Stimulated activated CD8-positive, alpha-beta memory T cell treated with anti-CD3 and anti-CD28 coated beads, Interleukin-7, amount 100 ng/mL, for 1 hour (primary cell): ENCODE measurements around the gene LMOD2.
"Not testable (repeated sequence)": the region's sequence is repeated elsewhere in the genome, so short reads cannot be mapped to it uniquely, and the experiment has no call there.

Source experiments
- DNase-seq, 2 donors: peaks; one replicate each; pipeline ENCODE4 v3.0.0-alpha.2; 2020; ENCODE audit warnings: low read depth in 2 of 2

LMOD2 gene, protein sequence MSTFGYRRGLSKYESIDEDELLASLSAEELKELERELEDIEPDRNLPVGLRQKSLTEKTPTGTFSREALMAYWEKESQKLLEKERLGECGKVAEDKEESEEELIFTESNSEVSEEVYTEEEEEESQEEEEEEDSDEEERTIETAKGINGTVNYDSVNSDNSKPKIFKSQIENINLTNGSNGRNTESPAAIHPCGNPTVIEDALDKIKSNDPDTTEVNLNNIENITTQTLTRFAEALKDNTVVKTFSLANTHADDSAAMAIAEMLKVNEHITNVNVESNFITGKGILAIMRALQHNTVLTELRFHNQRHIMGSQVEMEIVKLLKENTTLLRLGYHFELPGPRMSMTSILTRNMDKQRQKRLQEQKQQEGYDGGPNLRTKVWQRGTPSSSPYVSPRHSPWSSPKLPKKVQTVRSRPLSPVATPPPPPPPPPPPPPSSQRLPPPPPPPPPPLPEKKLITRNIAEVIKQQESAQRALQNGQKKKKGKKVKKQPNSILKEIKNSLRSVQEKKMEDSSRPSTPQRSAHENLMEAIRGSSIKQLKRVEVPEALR

DNA sequence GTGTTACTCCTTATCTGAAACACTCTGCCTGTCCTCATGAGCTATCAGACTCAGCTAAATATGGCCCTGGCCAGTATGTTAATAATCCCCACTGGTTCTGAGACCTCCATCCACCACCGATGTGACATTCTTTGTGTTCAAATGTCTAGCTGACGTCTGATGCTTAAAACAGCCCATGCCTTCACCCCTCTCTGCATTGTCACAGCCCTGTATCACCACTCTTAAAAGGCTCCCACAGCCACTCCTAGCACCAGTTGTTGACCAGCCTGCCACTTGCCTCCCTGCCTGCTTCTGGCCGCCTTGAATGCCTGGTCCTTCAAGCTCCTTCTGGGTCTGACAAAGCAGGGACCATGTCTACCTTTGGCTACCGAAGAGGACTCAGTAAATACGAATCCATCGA is at the start of gene LMOD2:
Gene LMOD2, plus strand, starts transcription at position 253 of the 400 bp plus-strand sequence. Its CDS starts 98 bp downstream, at position 351.
- no peak for DNase-seq

DNA sequence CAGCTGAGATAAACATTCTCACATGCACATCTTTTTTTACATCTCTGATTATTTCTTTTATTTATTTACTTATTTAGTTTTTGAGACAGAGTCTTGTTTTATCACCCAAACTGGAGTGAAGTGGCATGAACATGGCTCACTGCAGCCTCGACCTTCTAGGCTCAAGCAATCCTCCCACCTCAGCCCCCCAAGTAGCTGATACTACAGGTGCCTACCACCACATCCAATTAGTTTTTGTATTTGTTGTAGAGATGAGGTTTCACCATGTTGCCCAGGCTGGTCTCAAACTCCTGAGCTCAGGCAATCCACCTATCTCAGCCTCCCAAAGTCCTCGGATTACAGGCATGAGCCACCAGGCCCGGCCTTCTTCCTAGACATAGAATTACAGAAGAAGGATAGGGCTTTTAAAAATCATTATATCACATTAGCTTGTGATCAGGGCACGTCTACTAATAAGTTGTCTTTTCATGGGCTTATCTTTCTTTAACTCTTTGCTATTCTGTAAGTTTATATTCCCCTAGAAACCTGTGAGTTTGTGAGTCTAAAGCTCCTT is 48.2 kb upstream of the LMOD2 start:
- DNase-seq, result no peak

DNA sequence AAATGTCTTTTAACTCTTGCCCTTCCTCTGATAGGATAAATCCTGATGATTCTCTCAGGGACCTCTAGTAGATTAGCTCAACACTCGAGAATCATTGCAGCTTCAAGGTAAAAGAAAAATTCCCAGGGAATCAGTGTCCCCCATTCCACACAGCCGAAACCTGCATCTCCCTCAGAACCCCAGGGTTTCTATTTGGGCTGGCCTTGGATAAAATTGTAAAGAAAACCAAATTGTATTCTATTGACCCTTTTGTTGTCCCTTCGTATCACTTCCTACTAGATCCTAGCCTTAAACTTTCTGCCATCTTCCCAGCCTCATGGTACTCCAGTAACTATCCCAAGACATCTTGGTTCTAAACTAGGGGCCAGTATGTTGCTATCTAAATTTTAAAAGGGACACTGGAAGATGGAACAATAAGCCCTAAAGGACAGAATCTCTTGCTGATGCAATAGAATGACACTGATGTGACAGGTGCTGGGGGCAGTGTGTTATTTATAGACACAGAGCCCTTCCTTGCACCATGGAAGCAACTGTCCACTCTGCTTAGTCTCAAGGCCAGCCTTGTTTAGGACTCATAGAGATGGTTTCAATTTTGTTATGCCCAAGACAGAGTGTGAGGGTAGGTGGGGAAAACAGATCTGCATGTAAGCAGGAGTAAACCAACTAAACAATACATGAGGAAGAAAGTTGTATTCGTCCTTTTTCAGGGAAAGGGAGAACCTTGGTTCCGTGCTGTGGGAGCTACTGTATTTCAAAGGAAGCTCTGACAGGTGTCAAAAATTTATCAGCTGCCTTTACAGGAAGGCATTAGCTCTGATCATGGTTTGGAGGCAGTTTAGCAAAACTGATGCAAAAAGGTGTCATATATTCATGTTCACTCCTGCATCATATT is 46.4 kb upstream of the LMOD2 start:
- DNase-seq, result no peak

DNA sequence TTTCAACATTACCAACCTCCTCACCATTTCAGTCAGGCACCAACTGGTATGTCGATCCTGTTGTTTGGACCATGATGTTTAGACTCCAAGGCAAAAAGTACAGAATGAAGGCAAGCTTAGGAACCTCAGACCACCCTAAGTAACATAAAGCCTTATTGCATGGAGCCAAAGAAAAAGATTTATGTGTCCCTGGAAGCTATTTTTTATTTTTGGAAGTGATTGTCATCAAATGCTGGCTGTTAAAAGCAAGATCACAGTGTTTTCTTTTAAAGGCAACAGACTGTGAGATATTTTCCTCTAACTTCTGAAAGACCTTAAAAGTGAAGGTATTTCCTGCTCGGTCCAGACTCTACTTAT is 45.8 kb upstream of the LMOD2 start:
- DNase-seq, result no peak

DNA sequence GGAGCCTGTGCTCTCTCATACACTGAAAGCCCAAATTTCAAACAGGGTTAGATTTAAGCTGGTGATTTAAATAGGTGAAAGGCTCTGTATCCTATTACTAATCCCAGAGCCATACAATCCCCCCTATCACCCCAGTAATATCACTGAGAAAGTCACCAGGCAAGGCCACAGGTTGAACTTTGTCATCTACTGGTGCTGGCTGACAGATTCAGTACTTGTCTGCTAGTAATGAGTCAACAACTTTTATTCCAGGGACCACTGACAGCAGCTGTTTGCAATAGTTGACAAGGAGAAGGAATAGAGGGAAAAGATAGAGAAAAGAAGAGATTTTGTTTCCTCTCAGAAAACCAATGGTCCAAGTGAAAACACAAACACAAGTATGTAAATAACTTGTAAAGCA is 43.6 kb upstream of the LMOD2 start:
- no peak for DNase-seq

DNA sequence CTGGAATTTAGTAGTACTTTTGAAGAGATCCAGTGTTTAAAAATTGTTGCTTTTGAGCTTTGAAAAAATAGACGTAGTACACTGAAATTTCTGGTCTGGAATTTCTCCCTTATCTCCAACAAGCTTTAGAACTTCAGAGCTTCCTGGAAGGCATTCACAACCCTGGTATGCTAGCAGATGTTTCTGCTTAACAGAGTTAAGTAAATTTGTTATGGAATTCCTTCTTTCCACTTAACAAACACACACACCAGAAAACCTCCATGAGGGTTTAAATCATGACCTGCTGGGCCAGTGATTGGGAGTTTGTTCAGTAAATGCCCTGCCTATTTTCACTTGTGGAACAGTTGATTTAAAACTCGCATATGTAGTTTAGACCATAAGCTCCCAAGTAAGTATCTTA is 40.3 kb upstream of the LMOD2 start:
- no peak for DNase-seq

DNA sequence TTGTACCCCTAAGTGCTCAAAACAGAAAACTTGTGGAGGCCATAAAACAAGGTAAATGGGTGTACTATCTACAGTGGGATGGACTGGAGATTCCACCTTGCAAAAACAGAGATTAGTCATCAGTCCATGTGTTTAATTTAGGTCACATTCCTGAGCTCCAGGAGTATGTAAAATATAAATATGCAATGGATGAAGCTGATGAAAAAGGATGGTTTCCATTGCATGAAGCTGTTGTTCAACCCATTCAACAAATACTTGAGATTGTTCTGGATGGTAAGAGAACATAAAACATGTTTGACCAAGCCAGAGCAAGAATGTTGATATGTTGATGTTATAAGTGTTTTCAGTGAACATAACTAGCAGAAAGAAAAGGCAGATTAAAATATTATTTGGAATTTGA is 39.4 kb upstream of the LMOD2 start:
- DNase-seq, result no peak

DNA sequence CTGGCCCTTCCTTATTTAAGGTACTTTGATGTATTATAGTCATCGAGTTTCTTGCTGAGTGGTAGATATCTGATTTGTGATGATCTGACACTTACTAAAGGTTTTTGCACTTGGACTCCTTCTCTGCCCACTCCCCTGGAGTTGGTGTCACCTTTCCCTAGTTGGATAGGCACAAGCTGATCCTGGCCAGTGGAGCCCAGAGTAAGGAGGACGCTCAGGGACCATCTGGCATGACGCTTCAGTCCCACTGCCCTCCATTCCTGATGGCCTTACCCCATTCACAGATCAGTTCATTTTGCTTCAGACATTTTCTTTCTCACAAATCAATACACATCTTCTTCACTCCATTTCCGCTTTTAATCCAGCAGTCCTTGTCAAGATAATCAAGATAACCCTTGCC is 34.0 kb upstream of the LMOD2 start:
- no peak for DNase-seq

DNA sequence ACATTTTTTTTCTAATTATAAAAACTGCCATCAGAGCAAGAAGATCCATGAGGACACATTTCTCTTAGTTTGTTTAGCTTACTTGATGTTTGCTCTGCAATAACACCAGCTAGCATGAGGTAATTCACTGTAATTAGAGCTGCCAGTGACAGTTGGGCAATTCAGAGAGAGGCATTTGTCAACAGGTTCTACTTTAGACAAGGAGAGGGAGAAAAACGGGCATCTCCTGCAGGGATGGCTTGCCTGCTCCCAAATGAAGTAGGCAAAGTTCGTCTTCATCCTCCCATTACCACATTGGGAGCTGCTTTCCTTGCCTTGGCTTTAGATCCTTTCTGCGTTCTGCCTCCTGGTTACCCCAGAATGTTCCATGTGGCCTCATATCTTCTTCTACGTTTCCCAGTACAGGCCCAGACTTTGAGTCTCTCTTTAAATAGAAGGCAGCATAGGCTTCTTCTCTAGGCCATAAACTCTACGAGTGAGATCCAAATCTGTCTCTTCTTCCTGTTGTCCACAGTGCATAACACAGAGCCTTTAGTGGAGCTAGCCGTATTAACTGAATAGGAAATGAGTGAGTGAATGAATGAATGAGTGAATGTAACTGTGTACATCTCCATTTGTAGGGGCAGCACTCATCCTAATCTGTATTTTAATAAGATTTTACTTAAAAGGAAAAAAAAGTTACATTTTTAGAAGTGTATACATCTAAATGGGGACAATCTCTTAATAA is 32.8 kb upstream of the LMOD2 start:
- DNase-seq, result no peak

DNA sequence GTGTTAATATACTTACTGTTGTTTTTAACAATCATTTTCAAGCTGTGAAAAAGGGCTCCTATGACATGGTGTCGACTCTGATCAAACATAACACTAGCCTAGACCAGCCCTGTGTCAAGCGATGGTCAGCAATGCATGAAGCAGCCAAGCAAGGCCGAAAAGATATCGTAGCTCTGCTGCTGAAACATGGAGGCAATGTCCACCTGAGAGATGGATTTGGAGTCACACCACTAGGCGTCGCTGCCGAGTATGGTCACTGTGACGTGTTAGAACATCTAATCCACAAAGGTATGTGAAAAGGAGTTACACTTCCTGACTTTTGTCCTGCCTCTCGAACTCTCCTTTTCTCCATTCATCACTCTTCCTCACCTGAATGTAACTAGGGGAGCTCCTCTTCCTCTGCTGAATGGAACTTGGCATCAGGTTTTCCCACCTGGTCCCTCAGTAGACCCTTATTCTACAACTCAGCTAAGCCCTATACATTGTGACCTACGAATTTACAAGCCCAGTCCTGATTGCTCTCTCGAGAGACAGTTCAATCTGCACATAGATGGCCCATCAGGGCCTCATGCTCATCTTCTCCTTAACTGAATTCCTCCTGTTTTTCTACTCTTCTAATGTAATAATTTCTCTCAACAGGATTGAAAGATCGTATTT is 31.0 kb upstream of the LMOD2 start:
- DNase-seq, result peak; percentile 1 to 35

DNA sequence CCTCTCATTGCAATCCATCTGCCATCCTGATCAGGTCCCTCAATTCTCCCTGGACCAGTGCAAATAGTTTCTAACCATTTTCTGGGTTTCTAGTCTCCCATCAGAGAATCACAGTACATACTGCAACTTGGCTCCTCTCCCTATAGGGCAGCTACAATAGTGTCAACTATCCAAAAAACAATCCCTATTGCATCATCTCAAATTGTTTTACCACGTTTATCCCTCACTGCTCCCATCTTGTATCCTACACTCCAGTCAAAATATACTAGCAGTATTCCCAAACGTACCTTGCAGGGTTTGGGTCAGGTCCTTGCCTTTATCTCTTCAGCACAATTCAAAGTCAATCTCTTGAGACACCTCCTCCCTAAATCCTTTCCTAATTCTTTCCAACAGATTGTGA is 30.4 kb upstream of the LMOD2 start:
- DNase-seq, result no peak

DNA sequence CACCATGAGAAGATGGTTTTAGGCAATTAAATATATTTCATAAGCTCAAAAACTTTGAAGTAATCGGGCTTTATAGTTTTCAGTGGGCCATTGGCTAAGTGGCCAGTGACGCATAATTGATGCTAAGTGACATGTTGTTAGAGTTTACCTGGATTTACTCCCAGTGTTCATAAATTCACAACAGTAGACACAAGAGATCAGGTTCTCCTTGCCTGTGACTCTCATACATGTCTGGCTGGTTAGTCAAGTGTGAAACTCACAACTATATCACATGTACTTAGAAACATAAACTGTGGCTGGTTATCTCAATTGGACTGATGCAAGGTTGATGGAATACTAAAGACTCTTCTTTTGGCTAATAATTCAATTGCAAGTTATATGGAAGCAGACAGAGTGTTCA is 27.8 kb upstream of the LMOD2 start:
- DNase-seq, result no peak

DNA sequence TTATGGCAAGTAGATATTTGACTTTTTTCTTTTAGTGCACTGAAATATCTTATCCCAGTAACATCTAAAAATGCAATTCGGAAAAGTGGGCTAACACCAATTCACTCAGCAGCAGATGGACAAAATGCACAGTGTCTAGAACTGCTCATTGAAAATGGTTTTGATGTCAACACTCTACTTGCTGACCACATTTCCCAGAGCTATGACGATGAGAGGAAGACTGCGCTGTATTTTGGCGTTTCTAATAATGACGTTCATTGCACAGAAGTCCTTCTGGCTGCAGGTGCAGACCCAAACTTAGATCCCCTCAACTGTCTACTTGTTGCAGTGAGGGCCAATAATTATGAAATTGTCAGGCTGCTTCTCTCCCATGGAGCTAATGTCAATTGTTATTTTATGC is 26.8 kb upstream of the LMOD2 start:
- no peak for DNase-seq

DNA sequence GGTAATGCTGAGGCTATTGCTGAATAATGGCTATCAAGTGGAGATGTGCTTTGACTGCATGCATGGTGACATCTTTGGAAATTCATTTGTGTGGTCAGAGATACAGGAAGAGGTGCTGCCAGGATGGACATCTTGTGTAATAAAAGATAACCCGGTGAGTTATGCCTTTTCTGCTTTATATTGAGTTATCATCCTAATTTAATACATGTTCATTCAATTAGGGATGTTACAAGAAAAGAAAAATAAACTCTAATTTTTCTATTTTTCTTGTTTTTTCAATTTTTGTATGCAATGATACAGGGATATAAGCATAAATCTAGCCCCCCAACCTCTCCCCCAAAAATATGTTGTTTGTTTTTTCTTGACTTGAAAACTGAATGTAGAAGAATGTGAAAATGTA is 26.4 kb upstream of the LMOD2 start:
- DNase-seq, result no peak

DNA sequence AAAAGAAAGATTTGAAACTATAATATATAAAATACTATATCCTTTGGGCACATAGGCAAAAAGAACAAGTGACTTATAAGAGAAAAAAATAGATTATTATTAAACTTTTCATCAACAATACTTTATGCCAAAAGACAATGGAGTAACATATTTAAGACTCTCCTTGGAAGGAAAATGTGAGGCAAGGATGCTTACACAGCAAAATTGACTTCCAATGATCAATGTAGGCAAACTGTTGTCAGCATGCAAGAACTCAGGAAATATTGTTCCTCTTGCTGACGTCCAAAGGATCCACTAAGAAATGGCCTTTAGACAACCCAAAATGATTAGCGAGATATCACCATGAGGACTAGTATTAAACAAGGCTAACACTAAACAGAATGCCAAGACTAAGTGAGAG is 22.9 kb upstream of the LMOD2 start:
- no peak for DNase-seq

DNA sequence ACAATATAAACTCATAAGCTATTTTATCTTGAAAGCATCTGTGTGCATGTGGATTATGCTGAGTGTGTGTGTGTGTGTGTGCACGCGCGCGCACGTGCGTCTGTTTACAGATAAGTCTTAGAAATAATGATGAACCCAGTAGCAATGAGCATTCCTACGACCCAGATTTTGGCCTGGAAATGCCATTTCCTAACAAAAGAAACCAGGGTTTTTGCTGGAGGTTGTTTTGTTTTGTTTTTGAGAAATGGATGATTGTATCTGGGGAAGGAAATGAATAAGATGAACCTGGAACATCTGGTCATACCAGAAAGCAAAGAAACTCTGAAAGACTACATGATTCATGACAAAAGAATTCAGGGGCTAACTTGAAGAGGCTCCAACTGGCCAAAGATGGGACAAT is 22.1 kb upstream of the LMOD2 start:
- DNase-seq, result no peak

DNA sequence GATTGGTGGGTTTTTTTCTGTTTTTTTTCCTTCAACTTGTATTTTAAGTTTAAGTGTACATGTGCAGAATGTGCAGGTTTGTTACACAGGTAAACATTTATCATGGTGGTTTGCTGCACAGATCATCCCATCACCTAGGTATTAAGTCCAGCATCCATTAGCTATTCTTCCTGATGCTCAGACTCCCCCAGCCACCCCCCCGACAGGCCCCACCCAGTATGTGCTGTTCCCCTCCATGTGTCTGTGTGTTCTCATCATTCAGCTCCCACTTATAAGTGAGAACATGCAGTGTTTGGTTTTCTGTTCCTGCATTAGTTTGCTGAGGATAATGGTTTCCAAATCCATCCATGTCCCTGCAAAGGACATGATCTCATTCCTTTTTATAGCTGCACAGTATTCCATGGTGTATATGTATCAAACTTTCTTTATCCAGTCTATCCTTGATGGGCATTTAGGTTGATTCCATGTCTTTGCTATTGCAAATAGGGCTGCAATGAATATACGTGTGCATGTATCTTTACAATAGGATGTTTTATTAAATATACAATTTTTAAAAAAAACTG is 21.6 kb upstream of the LMOD2 start:
- not testable (repeated sequence) for DNase-seq

DNA sequence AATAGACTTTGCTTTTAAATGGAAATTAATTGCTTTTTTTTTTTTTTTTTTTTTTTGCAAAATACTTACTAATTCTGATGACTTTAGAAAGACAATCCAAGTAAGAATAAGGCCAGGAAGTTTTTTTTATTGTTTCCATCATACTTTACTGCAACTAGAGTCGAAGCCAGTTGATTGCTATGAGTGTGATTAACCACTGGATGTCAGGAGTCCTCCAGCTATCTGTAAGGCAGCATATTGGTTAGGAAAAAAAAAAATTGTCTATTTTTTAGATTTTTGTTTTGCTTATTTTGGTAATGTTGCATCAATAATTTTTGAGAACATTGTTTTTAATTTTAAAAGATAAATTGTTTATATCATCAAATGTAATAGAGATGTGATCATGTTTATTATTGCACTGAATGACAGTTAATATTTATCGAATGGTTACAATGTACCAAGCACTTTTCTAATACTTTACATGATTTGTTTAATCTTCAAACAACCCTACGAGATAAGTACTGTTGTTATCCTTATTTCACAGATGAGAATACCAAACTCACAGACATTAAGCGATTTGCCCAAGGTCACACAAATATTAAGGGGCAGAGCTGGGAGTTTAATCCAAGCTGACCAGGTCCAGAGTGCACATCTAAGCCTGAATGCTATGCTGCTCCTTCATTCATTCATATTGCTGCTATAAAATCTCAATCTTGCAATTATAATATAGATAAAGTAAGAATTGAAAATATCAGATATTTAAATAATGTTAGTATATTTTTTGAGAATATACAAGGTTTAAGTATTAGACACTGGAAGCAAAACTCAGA is 19.9 kb upstream of the LMOD2 start:
- DNase-seq, result no peak

DNA sequence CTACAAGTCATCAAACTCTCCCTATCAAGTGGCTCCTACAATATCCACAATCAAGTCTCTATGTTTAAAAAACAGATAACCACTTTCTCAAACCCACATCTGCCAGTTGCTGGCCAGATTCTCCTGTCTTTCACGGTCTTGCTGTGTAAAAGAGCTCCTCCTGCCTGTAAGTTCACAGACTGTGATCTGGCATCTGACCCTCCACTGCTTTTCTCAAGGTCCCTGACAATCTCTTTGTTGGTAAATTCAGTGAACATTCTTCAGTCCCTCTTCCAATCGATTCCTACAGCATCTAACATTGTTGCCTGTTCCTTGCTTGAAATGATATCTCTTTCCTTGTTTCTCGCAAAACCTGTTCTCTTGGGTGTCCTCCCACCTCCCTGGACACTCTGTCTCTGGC is 18.5 kb upstream of the LMOD2 start:
- DNase-seq, result no peak

DNA sequence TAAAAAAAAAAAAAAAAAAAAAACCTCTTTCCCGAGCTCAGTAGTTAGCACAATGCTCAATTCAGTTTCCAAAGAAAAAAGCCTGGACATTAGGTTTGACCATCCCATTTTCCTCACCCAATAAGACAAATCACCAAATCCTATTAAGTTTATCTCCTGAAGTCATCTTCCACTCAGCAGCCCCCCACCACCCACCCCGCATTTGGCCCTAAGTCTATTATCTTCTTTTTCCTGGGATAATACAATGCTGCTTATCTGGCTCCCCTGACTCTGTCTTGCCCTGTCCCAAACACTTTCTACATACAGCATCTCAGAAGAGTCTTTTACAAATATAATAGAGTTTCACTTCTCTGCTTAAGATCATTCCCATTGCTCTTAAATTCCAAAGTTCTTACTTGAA is 17.8 kb upstream of the LMOD2 start:
- DNase-seq, result no peak
